LHCN-M2 (cell line): ENCODE measurements around the gene SCRG1. TPM values are rescaled to one million over a fixed set of nuclear protein-coding genes. Genes with fewer than 3 reads are reported as not detected.

Experiments used
- DNase-seq: peaks from one replicate; pipeline ENCODE4 v3.0.0-alpha.2; 2012; ENCODE audit warnings: low read depth
- total RNA-seq: library from RNA; depleted of rRNA; stranded (reverse); fragments of >200 nt; gene quantifications from 2 replicates; pipeline ENCODE4 v1.2.3, GENCODE V29; 2014; rRNA removed

Gene SCRG1
- total RNA-seq, 1 experiment from 2014 or later = not detected

DNA sequence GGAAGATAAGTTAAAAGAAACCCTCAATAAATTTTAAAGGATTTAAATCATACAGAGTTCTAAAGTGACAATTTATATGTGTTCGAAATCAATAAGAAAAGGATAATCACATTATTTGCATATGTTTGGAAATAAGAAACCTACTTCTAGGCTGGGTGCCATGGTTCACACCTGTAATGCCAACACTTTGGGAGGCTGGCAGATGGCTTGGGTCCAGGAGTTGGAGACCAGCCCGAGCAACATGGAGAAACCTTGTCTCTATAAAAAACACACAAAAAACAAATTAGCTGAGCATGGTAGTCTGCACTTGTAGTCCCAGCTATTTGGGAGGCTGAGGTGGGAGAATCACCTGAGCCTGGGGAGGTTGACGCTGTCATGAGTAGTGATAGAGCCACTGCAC, 36.2 kb downstream of the SCRG1 start:
- no peak for DNase-seq

GRCh38 chr4:173360587-173361221, 38.2 kb downstream of the SCRG1 start:
- peak; percentile 31 for DNase-seq

DNA sequence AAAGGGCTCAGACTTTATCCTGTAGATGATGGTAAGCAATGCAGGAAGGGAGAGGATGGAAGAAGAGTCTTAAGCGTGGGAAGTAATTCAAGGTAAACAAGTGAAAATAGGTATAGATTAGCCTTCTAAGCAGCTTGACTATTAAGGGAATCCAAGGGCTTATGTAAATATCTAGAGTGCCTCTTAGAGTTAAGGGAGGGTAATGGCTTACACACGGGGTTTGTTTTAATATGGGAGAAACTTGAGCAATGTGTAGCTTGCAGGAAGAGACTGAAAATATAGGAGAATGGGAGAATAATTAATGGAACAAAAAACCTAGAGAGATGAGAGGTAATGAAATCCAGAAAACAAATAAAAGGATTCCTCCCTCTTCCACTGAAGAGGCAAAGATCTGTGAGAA, 41.0 kb downstream of the SCRG1 start:
- DNase-seq = no peak

- no peak for DNase-seq
Measured at GRCh38 chr4:173347467-173347866, 51.4 kb downstream of the SCRG1 start.

DNA sequence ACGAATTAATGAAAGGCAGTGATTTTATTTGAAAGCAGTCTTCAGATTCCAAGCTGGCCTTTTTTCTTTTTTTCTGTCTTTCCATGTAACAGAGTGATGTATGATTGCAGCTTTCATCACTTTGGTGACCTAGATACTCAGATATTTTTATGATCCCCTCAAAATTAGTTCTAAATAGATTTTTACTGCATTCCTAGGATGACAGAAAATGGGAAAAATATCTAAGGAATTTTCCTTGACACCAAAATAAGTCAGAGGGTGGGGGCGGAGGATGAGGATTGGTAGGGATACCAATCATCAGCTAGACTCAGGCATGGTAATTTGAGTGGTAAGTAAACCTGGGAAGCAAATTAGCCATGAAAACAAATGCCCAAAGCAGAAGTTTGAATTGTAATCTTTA, 52.8 kb downstream of the SCRG1 start:
- DNase-seq = peak; percentile 83

- DNase-seq = no peak
Measured at GRCh38 chr4:173345648-173346047, 53.3 kb downstream of the SCRG1 start.

GRCh38 chr4:173343832-173344397, 55.0 kb downstream of the SCRG1 start:
- DNase-seq = no peak

DNA sequence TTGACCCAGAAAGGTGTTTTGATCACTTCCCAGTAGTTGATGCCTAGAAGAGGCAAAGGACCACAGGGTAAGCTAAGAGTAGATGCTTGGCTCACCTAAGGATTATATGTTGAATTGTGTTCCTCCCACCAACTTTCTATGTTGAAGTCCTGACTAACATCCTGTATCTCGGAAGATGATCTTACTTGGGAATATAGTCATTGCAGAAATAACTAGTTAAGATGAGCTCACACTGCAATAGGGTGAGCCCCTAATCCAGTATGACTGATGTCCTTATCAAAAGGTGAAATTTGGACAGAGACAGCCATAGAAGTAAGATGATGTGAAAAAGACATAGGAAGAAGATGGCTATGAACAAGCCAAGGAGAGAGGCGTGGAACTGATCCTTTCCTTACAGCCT, 61.5 kb downstream of the SCRG1 start:
- DNase-seq = no peak

DNA sequence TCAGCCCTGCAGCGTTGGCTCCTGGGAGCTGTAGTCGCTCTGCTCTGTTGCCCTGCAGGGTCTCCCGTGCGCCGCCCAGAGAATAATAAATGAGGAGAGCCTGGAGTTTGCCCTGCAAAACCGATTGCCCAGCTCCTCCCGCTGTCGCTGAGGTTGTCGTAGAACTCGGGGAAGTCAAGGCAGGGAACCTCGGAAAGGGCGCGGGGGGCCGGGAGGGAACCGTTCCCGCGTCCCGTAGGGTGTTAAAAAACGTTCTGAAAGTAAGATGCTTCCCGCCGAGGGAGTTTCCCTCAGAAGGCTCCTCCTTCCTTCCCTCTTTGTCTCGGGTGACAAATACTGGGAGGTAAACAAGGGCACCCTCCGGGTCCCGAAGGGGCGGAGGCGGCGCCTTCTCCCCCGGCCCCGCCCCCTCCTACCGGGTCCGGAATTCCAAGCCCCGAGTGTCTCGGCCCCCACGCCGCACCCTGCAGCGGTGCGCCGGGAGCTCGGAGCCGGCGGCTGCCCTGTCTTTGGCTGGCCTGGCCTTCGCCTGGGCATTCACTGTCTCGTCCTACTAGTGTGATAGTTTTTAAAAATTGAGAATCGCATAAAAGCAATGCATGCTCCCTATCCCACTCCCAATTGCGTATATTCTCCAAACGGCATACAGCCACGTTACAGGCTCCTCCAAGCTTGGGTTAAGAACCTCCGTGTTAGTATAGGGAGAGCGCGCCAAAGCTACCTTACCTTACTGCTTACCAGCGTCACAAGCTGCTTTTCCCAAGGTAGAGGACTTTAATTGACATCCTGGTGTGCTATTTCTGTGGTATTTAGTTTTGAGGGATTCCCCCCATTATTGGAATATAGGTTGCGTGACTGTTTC, 63.8 kb downstream of the SCRG1 start:
- DNase-seq = peak; percentile 94

Other genes starting within 250 kb of the SCRG1 start
- 94.9 and 119 TPM in 2 replicates for gene GALNT7, start 230.3 kb downstream of the SCRG1 start, total RNA-seq
- gene HMGB2, start 64.8 kb downstream of the SCRG1 start, total RNA-seq = 167 and 213 TPM in 2 replicates
- 42.7 and 58.7 TPM in 2 replicates for gene SAP30, start 28.2 kb downstream of the SCRG1 start, total RNA-seq
- gene HAND2, start 131.1 kb upstream of the SCRG1 start, total RNA-seq = 0.17 and 0.71 TPM in 2 replicates